Adrenal gland (tissue), 12 donors: ENCODE measurements around the gene PPP5C. TPM values are rescaled to one million over a fixed set of nuclear protein-coding genes. Genes with fewer than 3 reads are reported as not detected.

Source experiments
- DNase-seq, 7 donors: peaks; one replicate each; pipeline ENCODE4 v3.0.0-alpha.2; 2019 to 2020
- H3K27ac ChIP-seq, 5 donors: fragments of 200-600 bp; sonication (generic) in 4 of 5; 1 replicate in 3 of 5; 2 replicates in 2 of 5; pipeline versions ENCODE4 v1.5.1 to v1.8.0; 2016 to 2020; ENCODE audit warnings: mild to moderate bottlenecking in 1 of 5
- H3K27me3 ChIP-seq: fragments of 200-600 bp; 2 replicates; pipeline ENCODE4 v1.8.0; 2021
- H3K36me3 ChIP-seq, 2 donors: fragments of 200-600 bp; replicated peaks in 1 of 2; 1 replicate in 1 of 2; 2 replicates in 1 of 2; pipeline versions ENCODE4 v1.5.1 to v1.8.0; 2018 to 2022
- H3K4me1 ChIP-seq, 2 donors: fragments of 200-600 bp; replicated peaks in 1 of 2; 1 replicate in 1 of 2; 2 replicates in 1 of 2; pipeline versions ENCODE4 v1.5.1 to v1.8.0; 2018 to 2021
- H3K4me3 ChIP-seq, 4 donors: fragments of 200-600 bp; sonication (generic) in 3 of 4; one replicate each; pipeline ENCODE4 v1.5.1; 2016 to 2018
- H3K9me3 ChIP-seq, 3 donors: fragments of 200-600 bp; sonication (generic) in 1 of 3; replicated peaks in 1 of 3; 1 replicate in 2 of 3; 2 replicates in 1 of 3; pipeline versions ENCODE4 v1.5.1 to v1.8.0; 2016 to 2021
- CTCF ChIP-seq, 6 experiments: fragments of 450-650 bp in 4 of 6; fragments of 200-600 bp in 2 of 6; sonication (generic) in 1 of 6; IDR thresholded peaks; 1 replicate in 5 of 6; 2 replicates in 1 of 6; pipeline versions ENCODE4 v1.5.1 to v1.8.0; 2016 to 2021; ENCODE audit warnings: antibody characterized with exemption in 6 of 6, mild to moderate bottlenecking in 2 of 6, moderate library complexity in 1 of 6
- POLR2A ChIP-seq, 2 donors: fragments of 450-650 bp; IDR thresholded peaks; one replicate each; pipeline ENCODE4 v1.6.1; 2017; ENCODE audit warnings: antibody characterized with exemption in 2 of 2, mild to moderate bottlenecking in 2 of 2, moderate library complexity in 1 of 2
- WGBS, 4 donors: extraction: QIAGEN DNeasy Blood & Tissue Kit in 2 of 4; methylation state at CpG; one replicate each; pipeline versions ENCODE4 v1.1.5 to v1.1.7; 2013 to 2017; 5-methylcytosine and 5-hydroxymethylcytosine counted together
- intact Hi-C, 2 donors: fragments of 100-400 bp; cut with DNase I; formaldehyde crosslinking; loops; one replicate each; pipeline versions ENCODE4 v1.14.1 to v1.15.0; 2022 to 2023
- polyA plus RNA-seq, 3 donors: library from polyadenylated mRNA; stranded (reverse); fragments of 200-250 nt in 2 of 3; fragments of 350-450 nt in 1 of 3; fragmentation: Illumina TruSeq in 1 of 3; extraction: RNeasy Lipid Tissue Mini Kit (QIAGEN cat#74804) in 1 of 3; gene quantifications; one replicate each; pipeline ENCODE4 v1.2.3, GENCODE V29; 2013 to 2014
- total RNA-seq, 9 donors: library from RNA; depleted of rRNA in 4 of 9; stranded (reverse); fragments of >200 nt in 4 of 9; fragments of 120-200 nt in 1 of 9; fragmentation: NEBNext Ultra II Directional in 1 of 9; extraction: Animal tissue kit (Norgen Biotek cat#: 25700) in 1 of 9; gene quantifications; one replicate each; pipeline versions ENCODE4 v1.1.0 to v1.2.4, GENCODE V29; 2013 to 2023
- donor health status: healthy with polysubstance abuse.
- donor health status: Bipolar disorder and iron deficiency.
- donor health status: DM: yes; HTN: yes; CAD: no.
- donor health status: DM: no; HTN: no; CAD: no.
- donor health status: DM: no; HTN: no; CAD: no.
- donor health status: DM: yes; HTN: yes; CAD: no.

The PPP5C gene
- total and polyA plus RNA-seq, 12 donors: 42.3 to 135 (median 75.1) TPM

GRCh38 chr19:46423188-46423587, 76.3 kb downstream of the PPP5C start:
- Histone ChIP-seq H3K4me3 (no peak overlapping the region), H3K9me3 (no peaks in the 10 kb centered on the region), H3K36me3 (no peaks in the 10 kb centered on the region), H3K27me3 (no peaks in the 10 kb centered on the region), H3K4me1 (peaks cover 5 to 21% of the 10 kb centered on the region in 2 donors), H3K27ac (no peak overlapping the region)
- intact Hi-C loops: no loop called here
- TF ChIP-seq CTCF (IDR thresholded peaks at IDR 0.05) (no peak), POLR2A (IDR thresholded peaks at IDR 0.05) (no peak)
- 63 to 76% (median 72%) methylated on average over 5 of the region's 5 CpGs for WGBS, 4 donors
- no peak for DNase-seq

DNA sequence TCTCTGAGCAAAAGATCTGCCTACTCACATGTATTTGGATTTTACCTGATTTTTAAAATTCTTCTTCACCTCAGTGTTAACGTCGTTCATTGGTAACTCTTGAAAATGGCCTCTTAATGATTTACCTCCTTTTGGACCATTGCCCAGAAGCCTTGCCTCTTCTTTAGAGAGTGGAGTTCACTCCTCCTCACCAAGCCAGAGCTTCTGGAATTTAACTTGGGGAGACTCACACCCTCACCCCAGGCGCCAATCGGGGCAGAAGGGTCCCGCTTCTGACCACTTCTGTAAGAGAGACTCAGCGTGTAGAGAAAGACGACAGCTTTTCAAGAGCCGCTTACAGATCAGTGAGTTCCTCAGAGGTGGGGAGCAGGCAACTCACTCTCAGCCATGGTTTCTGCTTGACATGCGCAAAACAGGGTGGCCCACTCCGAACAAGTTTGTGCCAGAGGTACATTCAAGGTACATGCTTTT, 79.2 kb downstream of the PPP5C start:
- TF ChIP-seq CTCF (IDR thresholded peaks at IDR 0.05): no peak
- no peak for TF ChIP-seq POLR2A (IDR thresholded peaks at IDR 0.05)
- intact Hi-C loops: no loop called here
- H3K4me3 ChIP-seq: peak overlapping the region in 2 of 4 donors; percentile 28 to 76
- peaks cover 10 to 31% of the 10 kb centered on the region in 2 donors for H3K4me1 ChIP-seq
- no peaks in the 10 kb centered on the region for H3K27me3 ChIP-seq
- no peaks in the 10 kb centered on the region for H3K36me3 ChIP-seq
- no peaks in the 10 kb centered on the region for H3K9me3 ChIP-seq
- DNase-seq: peak in 5 of 7 donors; percentile 46 to 66 (median 56)
- WGBS, 4 donors: 1 to 18% (median 3%) methylated on average over 9 to 10 of the region's 10 CpGs
- H3K27ac ChIP-seq: peak overlapping the region; percentile 66 to 84 (median 78)

GRCh38 chr19:46426506-46427162, 79.7 kb downstream of the PPP5C start:
- H3K27ac ChIP-seq: peak overlapping the region; percentile 66 to 84 (median 78)
- intact Hi-C loops: no loop called here
- DNase-seq: peak; percentile 85 to 92 (median 88)

More at GRCh38 chr19:46426506-46427162, 79.7 kb downstream of the PPP5C start:
- Histone ChIP-seq H3K27me3 (no peaks in the 10 kb centered on the region), H3K36me3 (no peaks in the 10 kb centered on the region), H3K4me1 (peaks cover 10 to 31% of the 10 kb centered on the region in 2 donors), H3K4me3 (peak overlapping the region in 2 of 4 donors; percentile 28 to 76), H3K9me3 (no peaks in the 10 kb centered on the region)
- WGBS, 4 donors: 2 to 3% (median 3%) methylated on average over 18 to 32 of the region's 32 CpGs
- TF ChIP-seq CTCF (IDR thresholded peaks at IDR 0.05) (no peak), POLR2A (IDR thresholded peaks at IDR 0.05) (peak in 1 of 2 donors; percentile 10)
